SK-N-SH (cell line): ENCODE data around the gene NOX3.

Experiments
- CTCF ChIP-seq: fragments of 200-600 bp; sonication (generic); IDR thresholded peaks from 2 replicates; pipeline ENCODE4 v1.6.1; 2017; ENCODE audit warnings: antibody characterized with exemption, mild to moderate bottlenecking, moderate library complexity
- FOXJ3 ChIP-seq: sonication (generic); formaldehyde crosslinking; IDR thresholded peaks from 2 replicates; pipeline ENCODE4 v1.5.1; 2020; ENCODE audit warnings: mild to moderate bottlenecking, missing genetic modification reagents
- NRF1 ChIP-seq: IDR thresholded peaks from 2 replicates; pipeline ENCODE4 v1.6.1; 2012; ENCODE audit warnings: low read depth, mild to moderate bottlenecking, low read length
- REST ChIP-seq: IDR thresholded peaks from 2 replicates; pipeline ENCODE4 v1.6.1; 2012; ENCODE audit warnings: mild to moderate bottlenecking, low read depth, low read length, moderate library complexity
- RXRA ChIP-seq: IDR thresholded peaks from 2 replicates; pipeline ENCODE4 v1.4.0; 2012; ENCODE audit warnings: low read depth, mild to moderate bottlenecking, borderline replicate concordance

- no peak for TF ChIP-seq CTCF
- TF ChIP-seq RXRA: no peak
- TF ChIP-seq NRF1: no peak
- TF ChIP-seq REST: no peak
- TF ChIP-seq FOXJ3 (CRISPR knock-in tag): no peak
Observed at GRCh38 chr6:155387481-155387880, 68.2 kb downstream of the NOX3 start.
